Measurements from ENCODE around the gene XYLT1.

The XYLT1 gene

GRCh38 chr16:17147942-17148341, 322.8 kb downstream of the XYLT1 start:
- ATAC-seq = no peak
- TF ChIP-seq ZFP30 (CRISPR knock-in tag; IDR thresholded peaks at IDR 0.05) = no peak
- TF ChIP-seq ARNTL (CRISPR knock-in tag; IDR thresholded peaks at IDR 0.05; ENCODE audit: borderline replicate concordance, low read depth) = no peak
- TF ChIP-seq TSHZ2 (CRISPR knock-in tag; IDR thresholded peaks at IDR 0.05) = no peak
- no peak for TF ChIP-seq ESRRG (CRISPR knock-in tag; IDR thresholded peaks at IDR 0.05)
- no peak for TF ChIP-seq POU6F1 (CRISPR knock-in tag; IDR thresholded peaks at IDR 0.05; ENCODE audit: borderline replicate concordance, low read depth)
- TF ChIP-seq ZFP3 (CRISPR knock-in tag; IDR thresholded peaks at IDR 0.05) = no peak

- TF ChIP-seq TOX (CRISPR knock-in tag; IDR thresholded peaks at IDR 0.05; ENCODE audit: borderline replicate concordance) = no peak
- no peak for TF ChIP-seq ZNF70 (CRISPR knock-in tag; IDR thresholded peaks at IDR 0.05)
- no peak for TF ChIP-seq ZNF8 (CRISPR knock-in tag; IDR thresholded peaks at IDR 0.05)
- no peak for TF ChIP-seq BACH2 (CRISPR knock-in tag; IDR thresholded peaks at IDR 0.05; ENCODE audit: borderline replicate concordance)
- TF ChIP-seq POU6F1 (CRISPR knock-in tag; IDR thresholded peaks at IDR 0.05; ENCODE audit: borderline replicate concordance, low read depth) = no peak
- no peak for TF ChIP-seq ZNF565 (CRISPR knock-in tag; conservative IDR thresholded peaks at IDR 0.05; ENCODE audit: low read depth)
- no peak for TF ChIP-seq ESRRG (CRISPR knock-in tag; IDR thresholded peaks at IDR 0.05)
- TF ChIP-seq PATZ1 (CRISPR knock-in tag; IDR thresholded peaks at IDR 0.05; ENCODE audit: borderline replicate concordance) = no peak
- no peak for TF ChIP-seq PPARA (CRISPR knock-in tag; IDR thresholded peaks at IDR 0.05; ENCODE audit: borderline replicate concordance)
- no peak for TF ChIP-seq RARB (CRISPR knock-in tag; IDR thresholded peaks at IDR 0.05)
- no peak for TF ChIP-seq ISL1 (CRISPR knock-in tag; IDR thresholded peaks at IDR 0.05)
- TF ChIP-seq GLIS3 (CRISPR knock-in tag; IDR thresholded peaks at IDR 0.05) = no peak
- TF ChIP-seq CSRNP3 (CRISPR knock-in tag; IDR thresholded peaks at IDR 0.05) = no peak
- no peak for ATAC-seq
Observed at GRCh38 chr16:17145029-17145428, 325.7 kb downstream of the XYLT1 start.

- TF ChIP-seq SNAI2 (CRISPR knock-in tag; IDR thresholded peaks at IDR 0.05) = no peak
- TF ChIP-seq BACH2 (CRISPR knock-in tag; IDR thresholded peaks at IDR 0.05; ENCODE audit: borderline replicate concordance) = no peak
- no peak for TF ChIP-seq PATZ1 (CRISPR knock-in tag; IDR thresholded peaks at IDR 0.05; ENCODE audit: borderline replicate concordance)
- TF ChIP-seq TCF4 (CRISPR knock-in tag; IDR thresholded peaks at IDR 0.05; ENCODE audit: borderline replicate concordance) = no peak
- TF ChIP-seq TOX (CRISPR knock-in tag; IDR thresholded peaks at IDR 0.05; ENCODE audit: borderline replicate concordance) = no peak
- no peak for TF ChIP-seq TSHZ2 (CRISPR knock-in tag; IDR thresholded peaks at IDR 0.05)
- TF ChIP-seq ZFP3 (CRISPR knock-in tag; IDR thresholded peaks at IDR 0.05) = no peak
- no peak for TF ChIP-seq PPARA (CRISPR knock-in tag; IDR thresholded peaks at IDR 0.05; ENCODE audit: borderline replicate concordance)
- TF ChIP-seq CSRNP3 (CRISPR knock-in tag; IDR thresholded peaks at IDR 0.05) = no peak
Observed at GRCh38 chr16:17144431-17144830, 326.3 kb downstream of the XYLT1 start.

More at GRCh38 chr16:17144431-17144830, 326.3 kb downstream of the XYLT1 start:
- no peak for ATAC-seq
